H4 (cell line): ENCODE measurements around the gene UBXN11. TPM values are rescaled to one million over a fixed set of nuclear protein-coding genes. Genes with fewer than 3 reads are reported as not detected.
A peak's percentile ranks its signal among the peaks of the same experiment; 100 is the strongest.
"Not testable (repeated sequence)": the region's sequence is repeated elsewhere in the genome, so short reads cannot be mapped to it uniquely, and the experiment has no call there.

Experiments
- DNase-seq: peaks from one replicate; pipeline ENCODE4 v3.0.0-alpha.2; 2015; ENCODE audit warnings: low spot score
- total RNA-seq: library from RNA; depleted of rRNA; stranded (reverse); fragments of >200 nt; shearing (Covaris generic); gene quantifications from 2 replicates; pipeline ENCODE4 v1.2.3, GENCODE V29; 2014

UBXN11 gene
- total RNA-seq, 1 experiment from 2014 or later = 3.8 TPM

DNA sequence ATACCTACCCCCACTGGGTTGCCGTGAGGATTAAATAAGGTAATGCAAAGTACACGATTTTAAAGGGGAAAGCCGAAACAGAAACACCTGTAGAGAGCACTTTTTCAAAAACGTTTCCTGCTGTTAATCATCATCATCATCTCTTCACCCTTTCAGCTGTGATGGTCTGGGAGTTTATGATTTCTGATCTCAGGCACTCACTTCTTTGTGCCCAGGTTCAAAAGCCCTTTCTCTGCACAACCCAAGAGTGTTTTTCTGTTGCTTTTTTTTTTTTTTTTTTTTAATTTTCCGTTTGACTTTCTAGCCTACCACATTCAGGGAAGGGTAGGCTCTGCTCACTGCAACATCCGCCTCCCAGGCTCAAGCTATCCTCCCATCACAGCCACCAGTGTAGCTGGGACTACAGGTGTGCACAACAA, 936 bp upstream of the UBXN11 start:
- no peak for DNase-seq

DNA sequence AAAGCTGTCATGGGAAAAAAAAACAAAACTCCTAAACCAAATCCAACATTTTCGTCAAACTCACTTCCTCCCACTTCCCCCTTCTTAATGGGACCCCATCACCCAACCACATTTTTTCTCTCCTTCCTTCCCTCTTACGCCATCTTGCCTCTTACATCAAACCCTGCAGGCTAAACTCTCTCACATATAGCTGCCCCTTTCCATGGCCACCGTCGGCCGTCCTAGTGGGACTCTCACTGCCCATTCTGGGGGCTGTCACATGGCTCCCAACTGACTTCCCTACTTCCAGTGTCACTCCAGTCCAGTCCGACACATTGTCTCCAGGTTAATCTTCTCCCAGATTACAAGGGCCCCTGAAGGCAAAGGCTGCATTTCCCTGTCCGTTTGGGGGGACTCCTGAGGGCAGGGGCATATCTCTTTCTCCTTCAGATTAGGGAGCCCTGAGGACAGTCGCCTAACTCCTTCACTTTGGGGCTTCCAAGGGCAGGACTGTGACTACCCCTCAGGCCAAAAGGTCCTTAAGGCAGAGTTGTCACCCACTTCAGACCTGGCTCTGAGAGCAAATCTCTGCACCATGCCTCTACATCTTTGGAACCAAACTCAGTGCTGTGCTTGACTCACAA, 658 bp downstream of the UBXN11 start:
- no peak for DNase-seq

DNA sequence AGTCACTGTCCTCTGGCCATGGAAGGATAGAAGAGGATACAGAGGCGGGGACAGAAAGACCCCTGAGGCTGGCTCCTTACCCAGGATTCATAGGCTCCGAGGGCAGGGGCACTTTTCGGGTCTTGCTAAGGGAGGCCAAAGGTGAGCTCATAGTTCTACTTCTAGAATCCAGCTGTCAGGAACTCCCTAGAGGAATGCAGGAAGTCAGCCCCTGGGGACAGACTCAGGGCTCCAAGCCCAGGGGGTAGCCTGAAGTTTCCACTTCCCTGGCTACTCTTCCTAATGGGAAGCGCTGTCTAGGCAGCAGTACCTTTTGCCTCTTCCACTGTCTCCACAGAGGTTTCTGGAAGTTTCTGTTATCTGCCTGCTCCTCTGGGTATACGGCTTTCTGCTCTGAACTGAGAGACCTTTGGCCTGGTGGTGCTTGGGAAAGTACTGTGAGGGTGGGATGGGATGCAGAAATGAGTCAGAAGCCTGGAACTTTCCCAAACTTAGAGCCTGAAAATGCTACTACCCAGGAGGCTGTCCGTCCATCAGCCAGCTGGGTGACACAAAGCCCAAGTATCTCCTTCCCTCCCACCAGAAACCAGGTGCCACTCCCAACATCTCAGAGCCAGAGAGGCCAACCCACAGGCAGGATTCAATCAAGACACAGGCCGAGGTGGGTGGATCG, 3.6 kb downstream of the UBXN11 start:
- DNase-seq = peak; percentile 48

DNA sequence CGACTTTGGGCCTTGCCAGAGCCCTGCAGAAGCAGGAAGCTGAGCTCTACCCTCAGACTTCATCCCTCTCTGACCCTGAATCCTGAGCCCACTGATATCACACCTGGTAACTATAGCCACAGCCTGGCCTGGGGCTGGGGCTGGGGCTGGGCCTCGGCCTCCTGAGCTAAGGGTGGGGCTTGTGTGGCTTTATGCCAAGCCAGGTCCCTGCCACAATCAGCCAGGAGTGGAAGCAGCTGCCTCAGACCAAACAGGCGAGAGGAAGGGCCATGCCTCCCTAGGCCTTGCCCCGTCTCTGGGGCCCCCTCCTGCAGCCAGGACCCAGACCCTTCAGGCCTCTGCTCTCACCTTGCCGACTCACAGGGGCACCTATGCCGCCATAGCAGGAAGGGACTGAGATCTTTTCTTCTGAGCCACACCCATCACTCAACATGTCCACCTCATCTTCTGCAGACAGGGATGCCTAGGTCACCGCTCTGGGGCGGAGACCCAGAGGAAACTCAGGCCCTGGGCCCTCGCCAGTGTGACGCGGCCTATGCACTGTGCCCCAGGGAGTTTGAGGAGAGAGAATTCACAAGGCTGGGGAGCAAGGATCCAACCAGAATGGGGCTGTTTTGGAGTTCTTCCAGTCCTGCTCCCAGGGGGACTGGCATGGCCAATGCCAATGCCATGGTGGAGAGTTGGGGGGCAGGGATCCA, 5.7 kb downstream of the UBXN11 start:
- no peak for DNase-seq

DNA sequence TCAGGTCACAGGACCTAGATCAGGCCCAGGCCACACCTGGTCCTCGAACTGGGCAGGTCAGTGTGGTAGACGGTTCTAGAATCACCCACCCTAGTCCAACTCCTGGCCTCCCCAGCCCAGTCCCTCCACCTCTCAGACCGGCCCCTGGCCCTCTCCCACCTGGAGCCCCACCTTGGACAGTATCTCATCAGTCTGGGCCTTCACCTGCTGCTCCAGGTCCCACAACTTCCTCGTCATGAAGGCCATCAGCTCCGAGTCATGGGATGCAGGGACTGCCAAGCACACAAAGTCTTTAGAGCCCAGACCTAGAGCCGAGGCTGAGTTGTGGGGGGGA, 8.7 kb downstream of the UBXN11 start:
- no peak for DNase-seq

DNA sequence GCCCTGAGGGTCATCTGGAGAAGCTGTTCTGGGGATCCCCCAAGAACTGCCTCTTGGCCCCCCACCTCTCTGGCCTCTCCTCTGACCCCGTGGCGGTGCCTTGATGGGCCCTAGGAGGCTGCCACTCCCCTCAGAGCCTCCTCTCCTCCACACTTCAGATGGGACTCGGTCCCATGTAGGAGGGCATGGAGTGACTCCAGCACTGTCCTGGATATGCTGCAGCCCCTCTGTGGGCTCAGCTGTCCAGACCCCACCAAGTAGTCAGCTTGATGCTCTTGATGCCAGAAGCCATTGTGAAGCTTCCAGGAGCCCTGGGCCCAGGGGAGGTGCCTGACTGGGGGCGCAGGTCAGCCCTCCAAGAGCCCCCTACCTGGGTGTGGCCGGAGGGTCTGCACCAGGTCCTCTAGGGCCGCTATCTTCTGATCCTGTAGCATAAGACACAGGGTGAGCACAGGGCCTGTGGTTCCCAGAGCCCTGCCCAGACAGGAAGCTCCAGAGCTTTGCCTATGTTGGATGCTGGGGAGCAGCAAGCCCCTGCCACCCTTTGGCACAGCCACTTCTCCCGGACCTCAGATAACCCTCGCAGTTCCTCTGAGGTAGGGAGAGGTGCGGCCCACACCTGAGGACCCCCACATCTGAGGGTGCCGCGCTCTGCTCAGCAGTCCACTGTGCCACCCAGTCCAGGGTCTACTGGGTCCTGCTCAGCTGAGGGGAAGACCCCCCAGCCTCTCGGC, 9.2 kb downstream of the UBXN11 start:
- no peak for DNase-seq

DNA sequence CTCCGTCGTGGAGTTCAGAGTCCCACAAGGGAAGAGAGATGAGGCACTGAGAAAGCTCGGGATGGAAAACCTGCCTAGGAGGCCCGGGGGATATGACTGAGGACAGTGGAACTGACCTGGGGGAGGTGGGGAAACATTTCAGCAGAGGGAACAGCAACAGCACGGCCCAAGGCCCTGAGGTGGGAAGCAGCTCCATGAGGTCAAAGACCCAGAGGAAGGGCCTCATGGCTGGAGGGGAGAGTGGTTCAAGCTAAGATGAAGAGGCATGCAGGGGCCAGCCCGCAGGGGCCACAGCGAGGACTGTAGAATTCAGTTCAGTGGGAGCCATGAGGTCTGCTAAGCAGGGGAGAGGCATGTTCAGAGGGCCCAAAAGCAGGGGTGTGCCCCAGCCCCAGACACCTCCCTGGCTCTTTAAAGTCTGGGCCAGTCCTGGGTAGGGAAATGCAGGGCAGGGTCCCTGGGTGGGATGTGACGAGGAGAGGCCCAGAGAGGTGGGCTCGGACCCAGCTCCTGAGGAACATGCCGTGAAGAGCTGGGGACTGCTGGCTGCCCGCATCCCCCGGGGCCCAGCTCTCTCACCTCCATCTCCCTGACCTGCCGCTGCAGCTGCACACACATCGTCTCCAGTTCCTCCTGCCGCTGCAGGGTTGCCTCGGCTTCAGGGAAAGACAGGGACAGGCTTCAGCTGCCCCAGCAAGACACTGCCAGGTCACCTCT, 9.9 kb downstream of the UBXN11 start:
- DNase-seq = no peak

DNA sequence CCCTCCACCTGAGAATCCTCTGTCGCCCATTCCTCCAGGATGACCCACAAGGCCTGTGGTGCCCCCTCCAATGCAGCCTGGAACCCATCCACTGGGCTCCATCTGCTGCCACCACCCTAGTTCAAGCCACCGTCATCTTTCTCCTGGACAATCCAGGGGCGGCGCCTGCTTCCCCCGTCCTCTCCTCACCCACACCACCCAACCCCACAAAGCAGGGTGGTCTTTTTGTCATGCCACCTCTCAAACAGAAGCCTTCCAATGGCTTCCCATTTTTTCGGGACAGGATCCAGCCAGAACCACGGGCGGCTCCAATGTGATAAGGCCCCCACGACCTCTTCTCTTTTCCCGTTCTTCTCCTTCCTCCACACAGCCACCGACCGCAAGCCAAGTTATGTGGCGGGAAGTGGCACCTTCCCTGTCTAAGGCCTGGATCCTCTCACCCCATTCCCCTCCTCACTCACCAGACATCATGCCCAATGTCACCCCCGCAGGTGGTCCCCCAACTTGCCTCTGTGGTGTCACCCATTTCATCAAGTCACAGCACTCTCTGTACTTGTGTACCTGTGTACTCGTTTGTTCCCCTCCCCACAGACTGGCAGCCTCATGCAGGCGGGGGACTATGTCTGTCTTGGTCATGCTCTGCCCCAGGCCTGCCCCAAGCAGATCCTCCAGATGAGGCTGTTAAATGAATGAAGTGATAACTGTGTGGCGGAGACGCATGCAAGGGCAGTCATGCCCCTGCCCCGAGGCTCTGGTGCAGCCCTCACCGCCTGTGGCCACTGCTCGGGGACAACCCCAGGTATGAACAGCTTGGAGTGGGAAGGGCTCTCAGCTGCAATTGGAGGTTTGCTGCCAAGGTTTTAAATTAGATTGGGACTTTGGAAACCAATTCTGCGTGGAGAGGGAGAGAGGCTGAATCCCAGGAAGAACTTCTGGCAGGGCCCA, 11.0 kb downstream of the UBXN11 start:
- no peak for DNase-seq

DNA sequence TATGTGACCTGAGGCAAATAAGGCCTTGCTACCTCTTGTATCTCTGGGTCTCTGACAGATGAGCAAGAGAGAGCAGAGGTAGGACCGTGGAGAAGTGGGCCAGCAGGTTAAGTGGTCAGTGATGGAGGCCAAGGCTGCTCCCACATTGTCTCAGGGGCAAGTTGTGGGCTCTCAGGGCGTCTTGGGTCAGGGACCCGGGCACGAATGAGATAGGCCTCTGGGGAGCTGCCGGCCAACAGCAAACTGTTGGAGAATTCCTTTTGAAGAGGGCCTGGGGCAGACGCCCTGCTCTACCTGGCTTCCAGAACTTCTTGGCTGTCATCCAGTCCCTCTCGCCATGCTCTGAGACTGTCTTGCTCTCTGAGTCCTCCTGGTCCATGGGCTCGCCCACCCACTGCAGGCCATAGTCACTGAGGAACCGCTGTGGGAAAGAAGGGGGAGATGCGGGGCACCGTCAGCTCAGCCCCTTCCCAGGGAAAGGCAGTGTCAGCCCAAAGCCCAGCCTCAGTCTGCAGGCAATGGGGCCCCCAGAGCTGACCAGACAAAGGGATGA, 12.4 kb downstream of the UBXN11 start:
- DNase-seq = no peak

DNA sequence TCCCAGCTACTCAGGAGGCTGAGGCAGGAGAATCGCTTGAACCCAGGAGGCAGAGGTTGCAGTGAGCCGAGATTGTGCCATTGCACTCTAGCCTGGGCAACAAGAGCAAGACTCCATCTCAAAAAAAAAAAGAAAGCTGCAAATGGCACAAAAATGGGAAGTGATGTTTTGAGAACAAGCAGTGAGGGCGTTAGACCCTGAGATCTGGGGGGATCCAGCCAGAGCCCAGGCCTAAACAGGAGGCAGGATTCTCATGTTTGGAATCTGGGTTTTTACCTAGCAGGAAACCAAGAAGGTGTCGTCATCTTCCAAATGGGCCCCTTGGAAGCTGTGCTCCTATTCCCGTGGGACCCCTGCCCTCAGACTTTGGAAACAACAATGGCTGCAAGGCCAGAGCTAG, 13.7 kb downstream of the UBXN11 start:
- DNase-seq = not testable (repeated sequence)

DNA sequence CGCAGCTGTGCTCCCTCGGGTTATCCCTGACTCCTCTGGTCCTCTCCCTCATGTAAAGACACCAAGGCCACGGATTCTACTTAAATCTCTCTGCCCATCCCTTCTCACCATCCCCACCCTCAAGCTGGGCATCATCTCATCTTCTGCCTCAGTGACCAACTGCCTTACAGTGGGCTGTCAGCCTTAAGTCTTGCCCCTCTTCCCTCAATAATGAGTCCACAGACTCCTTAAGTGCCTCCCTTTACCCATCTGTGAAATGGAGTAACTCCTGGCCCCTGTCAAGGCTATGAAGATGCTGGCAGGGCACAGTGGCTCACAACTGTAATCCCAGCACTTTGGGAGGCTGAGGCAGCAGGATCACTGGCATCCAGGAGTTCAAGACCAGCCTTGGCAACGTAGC, 14.5 kb downstream of the UBXN11 start:
- DNase-seq = no peak

DNA sequence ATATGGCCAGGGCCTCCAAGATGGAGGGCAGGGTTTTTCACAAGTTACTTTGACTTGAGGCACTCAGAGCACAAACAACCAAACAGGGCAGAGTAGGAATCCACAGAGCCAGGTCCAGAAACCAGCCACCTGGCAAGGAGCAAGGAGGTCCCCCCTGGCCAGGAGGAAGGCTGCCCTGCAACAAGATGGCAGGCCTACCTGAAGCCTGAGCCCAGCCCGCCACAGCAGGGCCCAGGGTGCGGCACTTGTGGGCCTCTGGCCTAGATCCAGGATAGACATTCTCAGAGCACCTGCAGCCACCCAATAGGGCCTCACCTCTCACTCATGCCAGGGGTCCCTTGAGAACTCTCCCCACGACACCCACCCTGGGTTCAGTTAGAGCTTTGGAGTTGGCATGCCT, 15.0 kb downstream of the UBXN11 start:
- DNase-seq = no peak

DNA sequence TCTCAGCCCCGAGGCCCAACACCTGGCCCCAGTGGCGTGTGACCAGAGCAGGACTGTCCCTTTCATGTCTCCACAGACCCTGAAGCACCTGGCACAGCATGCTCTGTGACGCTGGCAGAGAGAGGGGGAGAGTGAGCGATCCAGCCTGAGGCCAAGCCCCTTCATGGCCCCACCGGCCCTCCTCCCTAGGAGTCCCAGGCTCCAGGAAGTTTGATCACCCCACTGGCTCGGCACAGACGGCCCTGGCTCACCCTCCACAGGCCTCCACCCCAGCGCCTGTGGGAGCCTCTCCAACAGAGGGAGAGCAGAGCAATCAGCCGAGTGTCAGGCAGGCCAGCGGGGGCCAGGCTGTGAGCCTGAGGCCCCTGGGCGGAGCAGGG, 15.6 kb downstream of the UBXN11 start:
- no peak for DNase-seq

DNA sequence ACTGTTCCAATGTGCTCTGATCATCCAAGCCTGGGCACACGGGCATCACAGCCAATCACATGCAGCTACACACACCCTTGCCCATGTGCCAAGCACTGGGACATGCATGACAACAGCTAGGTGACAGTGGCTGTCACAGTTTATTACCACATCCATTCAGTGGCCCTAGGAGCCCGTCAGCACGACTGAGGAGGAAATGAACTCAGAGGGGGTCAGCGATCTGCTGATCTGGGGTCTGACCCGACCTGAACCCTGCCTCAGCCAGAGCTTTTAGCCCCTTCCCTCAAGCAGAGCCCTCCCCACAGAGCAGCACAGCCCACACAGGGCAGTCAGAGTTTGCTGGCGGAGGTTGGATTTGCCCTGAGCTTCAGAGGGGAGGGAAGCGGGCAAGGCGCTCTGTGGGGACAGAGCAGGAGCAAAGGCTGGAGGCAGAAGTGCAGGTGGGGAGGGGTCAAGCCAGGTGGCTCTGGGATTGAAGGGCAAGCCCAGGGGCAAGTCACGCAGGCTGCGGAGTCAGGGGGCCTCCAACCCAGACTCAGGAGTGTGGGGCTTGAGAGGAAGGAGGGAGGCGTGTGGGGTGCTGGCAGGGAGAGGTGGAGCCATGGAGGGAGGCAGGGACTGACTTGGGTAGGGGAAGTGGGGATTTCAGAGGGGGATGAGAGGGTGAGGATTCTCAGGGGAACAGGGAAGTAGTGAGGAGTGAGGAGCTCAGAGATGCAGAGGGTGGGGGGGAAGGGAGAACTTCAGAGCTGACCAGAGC, 16.1 kb downstream of the UBXN11 start:
- DNase-seq = no peak

DNA sequence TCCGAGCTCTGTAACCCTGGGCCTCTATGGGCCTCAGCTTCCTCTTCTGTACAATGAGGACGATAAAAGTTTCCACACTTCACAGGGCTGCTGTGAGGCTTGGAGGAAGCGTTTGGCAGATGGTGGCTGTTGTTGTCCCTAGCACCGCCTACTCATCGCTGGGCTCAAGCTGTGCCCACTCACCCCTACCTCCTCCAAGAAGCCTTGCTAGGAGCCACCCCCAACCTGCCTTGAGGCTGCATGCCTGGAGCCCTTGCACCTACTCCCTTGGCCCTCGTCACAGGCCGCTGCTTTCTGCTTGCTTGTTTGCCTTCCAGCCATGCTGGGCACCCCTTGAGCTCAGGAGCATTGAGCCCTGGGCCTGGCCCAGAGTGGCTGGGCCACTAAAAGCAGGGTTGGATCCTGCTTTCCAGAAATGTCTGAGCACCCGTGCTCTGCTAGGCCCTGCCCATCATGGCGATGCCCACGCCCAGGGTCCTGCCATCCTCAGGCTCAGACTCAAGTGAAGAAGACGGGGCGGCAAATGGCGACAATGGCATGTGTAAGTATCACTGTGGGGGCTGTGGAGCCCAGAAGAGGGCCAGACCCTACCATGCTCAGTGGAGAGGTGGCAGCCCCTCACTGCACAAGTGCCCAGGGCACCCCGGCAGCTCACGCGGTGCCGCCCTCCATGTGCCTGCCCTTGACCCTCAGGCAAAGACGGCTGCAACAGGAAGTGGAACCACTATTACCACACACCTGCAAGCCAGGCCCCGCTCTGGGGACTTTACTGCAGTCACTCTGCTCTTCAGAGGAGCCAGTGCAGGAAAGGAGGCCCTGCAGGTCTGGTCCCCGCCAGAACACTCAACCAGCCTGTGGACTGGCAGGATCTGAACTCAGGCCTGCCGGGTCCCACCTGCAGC, 17.0 kb downstream of the UBXN11 start:
- DNase-seq = no peak

DNA sequence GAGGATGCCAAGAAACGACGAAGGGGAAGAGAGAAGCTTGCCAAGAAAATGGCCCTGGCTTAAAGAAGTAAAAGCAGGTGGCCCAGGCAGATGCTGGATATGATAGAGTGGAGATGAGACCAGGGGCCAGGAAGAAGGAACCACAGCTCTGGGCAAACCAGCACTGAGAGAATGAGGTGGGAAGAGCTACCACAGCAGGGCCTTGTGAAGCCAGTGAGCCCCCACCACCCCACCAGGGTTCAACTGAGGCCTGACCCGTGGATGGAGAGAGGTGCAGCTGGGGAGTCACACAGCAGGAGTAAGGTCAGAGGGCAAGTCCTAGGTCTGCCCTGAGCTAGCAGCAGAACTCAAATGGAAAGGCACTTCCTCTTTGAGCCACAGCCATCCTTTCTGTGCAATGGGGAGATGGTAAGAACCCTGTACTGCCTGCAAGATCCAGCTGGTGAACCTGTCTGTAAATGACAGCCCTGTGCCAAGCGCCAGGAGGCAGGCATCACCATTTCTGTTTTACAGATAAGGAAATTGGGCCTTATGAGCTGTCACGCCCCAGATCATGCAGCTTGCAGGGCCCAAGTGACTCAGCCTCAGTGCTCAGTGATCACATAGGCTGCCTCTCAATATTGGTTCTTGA, 18.0 kb downstream of the UBXN11 start:
- DNase-seq = no peak

DNA sequence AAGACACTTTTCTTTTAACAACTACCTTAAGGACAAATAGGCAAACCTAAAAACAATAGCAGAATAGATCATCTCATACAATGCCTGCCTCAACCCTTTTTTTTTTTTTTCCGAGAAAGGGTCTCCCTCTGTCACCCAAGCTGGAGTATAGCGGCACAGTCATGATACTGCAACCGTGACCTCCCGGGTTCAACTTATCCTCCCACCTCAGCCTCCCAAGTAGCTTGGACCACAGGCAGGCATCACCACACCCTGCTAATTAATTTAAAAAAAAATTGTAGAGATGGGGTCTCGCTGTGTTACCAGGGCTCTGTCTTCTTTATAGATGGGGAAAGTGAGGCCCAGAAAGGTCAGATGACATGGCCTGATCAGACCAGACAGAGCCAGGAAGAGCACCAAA, 18.6 kb downstream of the UBXN11 start:
- no peak for DNase-seq

DNA sequence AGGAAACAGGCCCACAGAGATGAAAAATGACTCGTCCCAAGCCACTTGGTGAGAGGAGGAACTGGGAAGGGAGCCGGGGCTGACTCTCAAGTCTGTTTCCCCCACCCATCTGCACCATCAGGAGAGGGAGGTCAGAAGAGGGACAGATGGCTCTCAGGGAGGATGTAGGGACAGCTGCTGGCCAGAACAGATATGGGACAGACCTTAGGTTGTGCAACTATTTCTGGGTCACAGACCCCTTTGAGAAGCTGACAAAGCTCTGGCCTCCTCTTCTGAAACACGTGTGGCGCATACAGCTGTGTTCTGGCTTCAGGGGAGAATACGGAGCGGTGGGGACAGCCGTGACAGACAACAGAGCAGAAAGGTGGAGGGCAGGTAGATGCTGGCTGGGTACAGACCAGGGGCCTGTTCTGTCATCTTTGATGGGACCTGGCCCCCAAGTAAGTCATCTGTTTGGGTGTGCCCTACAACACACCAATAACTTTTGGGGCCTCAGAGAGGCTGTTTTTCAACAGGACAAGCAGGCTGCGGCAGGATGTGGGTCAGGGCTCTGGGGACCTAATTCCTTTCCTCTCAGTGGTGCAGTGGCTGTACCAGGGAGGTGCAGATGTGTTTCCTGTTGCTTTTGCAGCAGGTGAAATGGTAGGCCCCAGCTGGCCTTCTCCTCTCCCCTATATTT, 19.3 kb downstream of the UBXN11 start:
- no peak for DNase-seq
